GM12878 (cell line): ENCODE measurements around the gene CSTB. TPM values are rescaled to one million over a fixed set of nuclear protein-coding genes. Genes with fewer than 3 reads are reported as not detected.

ENCODE experiments used
- ATAC-seq: fragments of 200-7000 bp; cut with Tn5 transposase; 3 replicates; pipeline ENCODE4 v1.9.1; 2020; ENCODE audit warnings: mild to moderate bottlenecking, moderate library complexity
- BruUV-seq: library from RNA; stranded (reverse); fragments of 400-500 nt; replicated peaks from 2 replicates; lab custom pipeline; 2021; lab: Mats Ljungman, UMichigan
- CTCF ChIA-PET: fragments of 300-600 bp; sonication (Branson Sonifier 250); formaldehyde crosslinking; extraction: SDS; loops from one replicate; lab custom pipeline; 2021; ENCODE audit warnings: inconsistent platforms; lab: Yijun Ruan, JAX
- POLR2A ChIA-PET: fragments of 350-600 bp; formaldehyde crosslinking; extraction: SDS; loops from one replicate; lab custom pipeline; 2021; ENCODE audit warnings: inconsistent platforms; lab: Charles Lee
- RAD21 ChIA-PET: fragments of 300-600 bp; sonication (Branson Sonifier 250); formaldehyde crosslinking; loops from one replicate; lab custom pipeline; 2023; ENCODE audit warnings: antibody characterized with exemption; ENCODE audit not compliant: unreplicated experiment; lab: Charles Lee
- SMC1A ChIA-PET: fragments of 300-600 bp; sonication (Branson Sonifier 250); formaldehyde crosslinking; loops from one replicate; lab custom pipeline; 2023; ENCODE audit not compliant: unreplicated experiment, uncharacterized antibody; lab: Charles Lee
- DNase-seq: peaks from one replicate; pipeline ENCODE4 v3.0.0-alpha.2; 2011; ENCODE audit warnings: low read depth, low spot score
- FAIRE-seq: peaks from 3 replicates; lab custom pipeline; 2011; peaks lifted over from hg19 to GRCh38; lab: Jason Lieb, UNC
- H2AFZ ChIP-seq: 2 replicates; pipeline ENCODE4 v1.6.0; 2011; ENCODE audit warnings: low read depth, low read length, control low read depth; ENCODE audit not compliant: control insufficient read depth
- H3K27ac ChIP-seq: 2 replicates; pipeline ENCODE4 v1.5.1; 2011; ENCODE audit warnings: control low read depth; ENCODE audit not compliant: control insufficient read depth, insufficient read depth
- H3K27me3 ChIP-seq, 2 experiments: replicated peaks in 1 of 2; 2 replicates each; pipeline versions ENCODE4 v1.6.0 to v1.6.1; 2011; ENCODE audit warnings: low read length in 1 of 2; ENCODE audit not compliant: control insufficient read depth in 2 of 2, insufficient read depth in 2 of 2
- H3K36me3 ChIP-seq, 2 experiments: 2 replicates each; pipeline ENCODE4 v1.5.1; 2011; ENCODE audit warnings: low read length in 1 of 2; ENCODE audit not compliant: control insufficient read depth in 2 of 2, insufficient read depth in 2 of 2
- H3K4me1 ChIP-seq: 2 replicates; pipeline ENCODE4 v1.6.1; 2011; ENCODE audit warnings: mild to moderate bottlenecking, low read length, moderate library complexity, mixed read lengths; ENCODE audit not compliant: control insufficient read depth, insufficient read depth
- H3K4me2 ChIP-seq: 2 replicates; pipeline ENCODE4 v1.6.0; 2011; ENCODE audit warnings: control low read depth; ENCODE audit not compliant: control insufficient read depth, insufficient read depth
- H3K4me3 ChIP-seq: fragments of 200-600 bp; sonication (generic); 2 replicates; pipeline ENCODE4 v1.5.1; 2016
- H3K79me2 ChIP-seq: 2 replicates; pipeline ENCODE4 v1.6.0; 2011; ENCODE audit warnings: low read length; ENCODE audit not compliant: control insufficient read depth, insufficient read depth
- H3K9ac ChIP-seq: 2 replicates; pipeline ENCODE4 v1.8.0; 2011; ENCODE audit warnings: low read length, control low read depth, mixed read lengths; ENCODE audit not compliant: control insufficient read depth, insufficient read depth
- H3K9me3 ChIP-seq: replicated peaks from 3 replicates; pipeline ENCODE4 v1.5.1; 2011; ENCODE audit warnings: mild to moderate bottlenecking, low read length; ENCODE audit not compliant: control insufficient read depth, insufficient read depth
- H4K20me1 ChIP-seq: 2 replicates; pipeline ENCODE4 v1.6.0; 2011; ENCODE audit not compliant: control insufficient read depth, insufficient read depth
- BCL11A ChIP-seq: IDR thresholded peaks from 2 replicates; pipeline ENCODE4 v1.6.1; 2011; ENCODE audit warnings: low read depth, low read length
- DPF2 ChIP-seq: fragments of 450-650 bp; IDR thresholded peaks from 2 replicates; pipeline ENCODE4 v1.6.1; 2017; ENCODE audit warnings: mild to moderate bottlenecking
- EZH2 ChIP-seq: IDR thresholded peaks from 2 replicates; pipeline ENCODE4 v1.6.1; 2012; ENCODE audit warnings: low read depth, mild to moderate bottlenecking, control low read depth, inconsistent platforms, low read length, borderline replicate concordance; ENCODE audit not compliant: control insufficient read depth
- NR2C1 ChIP-seq: fragments of 450-650 bp; IDR thresholded peaks from 2 replicates; pipeline ENCODE4 v1.6.1; 2017; ENCODE audit warnings: antibody characterized with exemption, mild to moderate bottlenecking, moderate library complexity
- RAD51 ChIP-seq: fragments of 450-650 bp; IDR thresholded peaks from 2 replicates; pipeline ENCODE4 v1.6.1; 2016; ENCODE audit warnings: moderate library complexity, mild to moderate bottlenecking, inconsistent platforms
- TAF1 ChIP-seq: IDR thresholded peaks from 2 replicates; pipeline ENCODE4 v1.6.1; 2011; ENCODE audit warnings: mild to moderate bottlenecking, low read depth, low read length, borderline replicate concordance
- TCF7 ChIP-seq: IDR thresholded peaks from 2 replicates; pipeline ENCODE4 v1.6.1; 2014; ENCODE audit warnings: antibody characterized with exemption, borderline replicate concordance
- WGBS: methylation state at CpG from one replicate; pipeline ENCODE4 v1.1.6; 2016; ENCODE audit warnings: low lambda C conversion rate; ENCODE audit not compliant: insufficient replicate concordance, insufficient coverage; ENCODE audit errors: missing lambda C conversion rate; 5-methylcytosine and 5-hydroxymethylcytosine counted together
- in situ Hi-C: fragments of 300-500 bp; cut with MboI; formaldehyde crosslinking; loops from 9 replicates; pipeline ENCODE4 v1.14.3; 2018; ENCODE audit warnings: mixed read lengths
- intact Hi-C: fragments of 100-400 bp; cut with micrococcal nuclease; formaldehyde crosslinking; loops from one replicate; pipeline ENCODE4 v1.14.2; 2022; ENCODE audit not compliant: unreplicated experiment
- polyA plus RNA-seq, 11 experiments: library from polyadenylated mRNA; depleted of rRNA in 4 of 11; unstranded in 6 of 11; stranded (reverse) in 5 of 11; fragments of >200 nt; fragmentation: Nextera tagmentation in 4 of 11; fragmentation: Illumina TruSeq in 1 of 11; extraction: Ambion mirVana in 4 of 11; extraction: Trizol in 1 of 11; gene quantifications; 1 replicate in 1 of 11; 2 replicates in 10 of 11; pipeline versions ENCODE4 v1.2.1 to v1.2.3, GENCODE V29; 2011 to 2016; ENCODE audit warnings: inconsistent platforms in 2 of 11, missing spikeins in 2 of 11, low read depth in 1 of 11
- total RNA-seq, 4 experiments: library from RNA; depleted of rRNA in 3 of 4; stranded (reverse); fragments of >200 nt in 3 of 4; fragmentation: Illumina TruSeq in 1 of 4; extraction: Trizol in 1 of 4; gene quantifications; 2 replicates each; pipeline versions ENCODE4 v1.2.1 to v1.2.3, GENCODE V29; 2013 to 2021
- TF ChIP-seq, protein P1 (sequence below): fragments of 450-650 bp; IDR thresholded peaks from 2 replicates; pipeline ENCODE4 v1.6.1; 2017; ENCODE audit warnings: antibody characterized with exemption, mild to moderate bottlenecking, moderate library complexity
- TF ChIP-seq, protein P2 (sequence below): fragments of 450-650 bp; IDR thresholded peaks from 2 replicates; pipeline ENCODE4 v1.6.1; 2018; ENCODE audit warnings: mild to moderate bottlenecking, low read depth, moderate library complexity; ENCODE audit not compliant: partially characterized antibody
- TF ChIP-seq, protein P3 (sequence below): IDR thresholded peaks from 2 replicates; pipeline ENCODE4 v1.6.1; 2011; ENCODE audit warnings: mild to moderate bottlenecking, low read depth, low read length, moderate library complexity; ENCODE audit not compliant: insufficient replicate concordance

The CSTB gene
- total and polyA plus RNA-seq, 10 of the 15 experiments (the other 5 are each of a cell fraction or from before 2014, with no cell fraction given): 12.5 to 82.7 (median 41.9) TPM

DNA sequence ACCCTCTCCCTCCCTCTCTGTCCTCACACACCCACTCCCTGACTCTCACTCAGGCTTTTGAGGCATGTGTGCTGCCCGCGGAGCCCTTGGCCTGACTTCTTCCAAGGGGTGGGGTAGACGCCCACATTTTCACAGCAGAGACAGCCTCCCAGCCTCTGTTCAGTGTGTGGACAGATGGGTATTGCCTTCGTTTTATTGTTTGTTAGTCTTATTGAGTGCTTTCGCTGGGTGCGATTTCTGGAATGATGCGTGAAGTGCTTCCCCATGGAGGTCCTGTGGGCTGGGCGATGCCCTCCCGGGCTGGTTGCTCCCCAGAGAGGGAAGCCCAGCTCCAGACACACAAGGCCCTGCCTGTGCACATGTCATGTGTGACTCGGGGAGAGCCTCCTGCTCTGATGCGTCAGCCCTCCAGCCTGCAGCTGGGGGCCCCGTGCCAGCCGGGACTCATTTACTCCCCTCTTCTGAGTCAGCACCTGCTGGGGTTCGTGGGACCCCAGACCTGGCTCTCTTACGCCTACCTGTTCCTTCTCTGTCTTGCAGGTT is 42.5 kb downstream of the CSTB start:
- ChIA-PET SMC1A (interaction anchor here (0.5 kb wide), 1 partner anchor 289 kb away, joined by 4 read pairs; no protein-coding TSS in a partner anchor), CTCF (no interaction called here), RAD21 (no interaction called here), POLR2A (no interaction called here)
- DNase-seq: no peak
- H3K36me3 ChIP-seq: peaks cover 9 to 17% of the 10 kb centered on the region in 2 experiments; a peak in 3 of 4 replicates
- no TSS peak for BruUV-seq
- H3K4me2 ChIP-seq: no peak overlapping the region
- no peak overlapping the region for H2AFZ ChIP-seq
- FAIRE-seq: no peak
- H3K27me3 ChIP-seq: no peaks in the 10 kb centered on the region
- no peaks in the 10 kb centered on the region for H3K9me3 ChIP-seq
- no peak overlapping the region for H3K9ac ChIP-seq
- peaks cover 15% of the 10 kb centered on the region for H3K79me2 ChIP-seq
- H3K4me3 ChIP-seq: no peak overlapping the region
- intact Hi-C loops (no loop called here), in situ Hi-C loops (no loop called here)
- peaks cover 6% of the 10 kb centered on the region for H3K4me1 ChIP-seq
- ATAC-seq: no peak
- no peak overlapping the region for H3K27ac ChIP-seq
- WGBS: 70% methylated on average over 15 of the region's 15 CpGs
- H4K20me1 ChIP-seq: no peaks in the 10 kb centered on the region; the same call in 1 of the 2 replicates
- TF ChIP-seq DPF2 (no peak), TCF7 (no peak), RAD51 (no peak), EZH2 (no peak), BCL11A (no peak), NR2C1 (no peak), TAF1 (no peak)
- TF ChIP-seq, protein P1, sequence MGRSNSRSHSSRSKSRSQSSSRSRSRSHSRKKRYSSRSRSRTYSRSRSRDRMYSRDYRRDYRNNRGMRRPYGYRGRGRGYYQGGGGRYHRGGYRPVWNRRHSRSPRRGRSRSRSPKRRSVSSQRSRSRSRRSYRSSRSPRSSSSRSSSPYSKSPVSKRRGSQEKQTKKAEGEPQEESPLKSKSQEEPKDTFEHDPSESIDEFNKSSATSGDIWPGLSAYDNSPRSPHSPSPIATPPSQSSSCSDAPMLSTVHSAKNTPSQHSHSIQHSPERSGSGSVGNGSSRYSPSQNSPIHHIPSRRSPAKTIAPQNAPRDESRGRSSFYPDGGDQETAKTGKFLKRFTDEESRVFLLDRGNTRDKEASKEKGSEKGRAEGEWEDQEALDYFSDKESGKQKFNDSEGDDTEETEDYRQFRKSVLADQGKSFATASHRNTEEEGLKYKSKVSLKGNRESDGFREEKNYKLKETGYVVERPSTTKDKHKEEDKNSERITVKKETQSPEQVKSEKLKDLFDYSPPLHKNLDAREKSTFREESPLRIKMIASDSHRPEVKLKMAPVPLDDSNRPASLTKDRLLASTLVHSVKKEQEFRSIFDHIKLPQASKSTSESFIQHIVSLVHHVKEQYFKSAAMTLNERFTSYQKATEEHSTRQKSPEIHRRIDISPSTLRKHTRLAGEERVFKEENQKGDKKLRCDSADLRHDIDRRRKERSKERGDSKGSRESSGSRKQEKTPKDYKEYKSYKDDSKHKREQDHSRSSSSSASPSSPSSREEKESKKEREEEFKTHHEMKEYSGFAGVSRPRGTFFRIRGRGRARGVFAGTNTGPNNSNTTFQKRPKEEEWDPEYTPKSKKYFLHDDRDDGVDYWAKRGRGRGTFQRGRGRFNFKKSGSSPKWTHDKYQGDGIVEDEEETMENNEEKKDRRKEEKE: no peak
- TF ChIP-seq, protein P2, sequence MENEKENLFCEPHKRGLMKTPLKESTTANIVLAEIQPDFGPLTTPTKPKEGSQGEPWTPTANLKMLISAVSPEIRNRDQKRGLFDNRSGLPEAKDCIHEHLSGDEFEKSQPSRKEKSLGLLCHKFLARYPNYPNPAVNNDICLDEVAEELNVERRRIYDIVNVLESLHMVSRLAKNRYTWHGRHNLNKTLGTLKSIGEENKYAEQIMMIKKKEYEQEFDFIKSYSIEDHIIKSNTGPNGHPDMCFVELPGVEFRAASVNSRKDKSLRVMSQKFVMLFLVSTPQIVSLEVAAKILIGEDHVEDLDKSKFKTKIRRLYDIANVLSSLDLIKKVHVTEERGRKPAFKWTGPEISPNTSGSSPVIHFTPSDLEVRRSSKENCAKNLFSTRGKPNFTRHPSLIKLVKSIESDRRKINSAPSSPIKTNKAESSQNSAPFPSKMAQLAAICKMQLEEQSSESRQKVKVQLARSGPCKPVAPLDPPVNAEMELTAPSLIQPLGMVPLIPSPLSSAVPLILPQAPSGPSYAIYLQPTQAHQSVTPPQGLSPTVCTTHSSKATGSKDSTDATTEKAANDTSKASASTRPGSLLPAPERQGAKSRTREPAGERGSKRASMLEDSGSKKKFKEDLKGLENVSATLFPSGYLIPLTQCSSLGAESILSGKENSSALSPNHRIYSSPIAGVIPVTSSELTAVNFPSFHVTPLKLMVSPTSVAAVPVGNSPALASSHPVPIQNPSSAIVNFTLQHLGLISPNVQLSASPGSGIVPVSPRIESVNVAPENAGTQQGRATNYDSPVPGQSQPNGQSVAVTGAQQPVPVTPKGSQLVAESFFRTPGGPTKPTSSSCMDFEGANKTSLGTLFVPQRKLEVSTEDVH: no peak
- TF ChIP-seq, protein P3, sequence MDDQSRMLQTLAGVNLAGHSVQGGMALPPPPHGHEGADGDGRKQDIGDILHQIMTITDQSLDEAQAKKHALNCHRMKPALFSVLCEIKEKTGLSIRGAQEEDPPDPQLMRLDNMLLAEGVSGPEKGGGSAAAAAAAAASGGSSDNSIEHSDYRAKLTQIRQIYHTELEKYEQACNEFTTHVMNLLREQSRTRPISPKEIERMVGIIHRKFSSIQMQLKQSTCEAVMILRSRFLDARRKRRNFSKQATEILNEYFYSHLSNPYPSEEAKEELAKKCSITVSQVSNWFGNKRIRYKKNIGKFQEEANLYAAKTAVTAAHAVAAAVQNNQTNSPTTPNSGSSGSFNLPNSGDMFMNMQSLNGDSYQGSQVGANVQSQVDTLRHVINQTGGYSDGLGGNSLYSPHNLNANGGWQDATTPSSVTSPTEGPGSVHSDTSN: no peak
- TF ChIP-seq, all 136 proteins: peak for 0
